GM12891 (cell line): Measurements from ENCODE around the gene FLT4.

Source experiments
- PAX5 ChIP-seq: IDR thresholded peaks from 2 replicates; pipeline ENCODE4 v1.6.1; 2011; ENCODE audit warnings: low read length, moderate library complexity, mild to moderate bottlenecking; ENCODE audit not compliant: insufficient read depth, severe bottlenecking
- POLR2A ChIP-seq: IDR thresholded peaks from 2 replicates; pipeline ENCODE4 v1.6.1; 2011; ENCODE audit warnings: low read depth, low read length, control low read depth
- POLR2AphosphoS5 ChIP-seq: IDR thresholded peaks from 2 replicates; pipeline ENCODE4 v1.6.1; 2011; ENCODE audit warnings: low read depth, low read length, control low read depth
- POU2F2 ChIP-seq: IDR thresholded peaks from 2 replicates; pipeline ENCODE4 v1.6.1; 2011; ENCODE audit warnings: low read depth, mild to moderate bottlenecking, control low read depth, low read length, moderate library complexity
- TAF1 ChIP-seq: IDR thresholded peaks from 2 replicates; pipeline ENCODE4 v1.6.1; 2011; ENCODE audit warnings: low read depth, low read length, control low read depth

- TF ChIP-seq POLR2A = no peak
- TF ChIP-seq POLR2AphosphoS5 = no peak
- TF ChIP-seq PAX5 = no peak
- TF ChIP-seq POU2F2 = no peak
- TF ChIP-seq TAF1 = no peak
These were observed 47.6 kb downstream of the FLT4 start for GRCh38 chr5:180601591-180602480.
